Measurements from ENCODE around the gene RAB44.

- TF ChIP-seq CTCF (IDR thresholded peaks at IDR 0.05) (no peak), EZH2 (IDR thresholded peaks at IDR 0.05; ENCODE audit: borderline replicate concordance, insufficient read depth, low read depth, low read length, poor library complexity, severe bottlenecking) (no peak)
These were observed 59.6 kb downstream of the RAB44 start for GRCh38 chr6:36757206-36757605.
